NCI-H1694 (cell line): ENCODE measurements around the gene SAMD10.
"Not testable (repeated sequence)": the region's sequence is repeated elsewhere in the genome, so short reads cannot be mapped to it uniquely, and the experiment has no call there.

Experiments
- DNase-seq: peaks from one replicate; lab custom pipeline; 2025; lab: John Stamatoyannopoulos, UW

The SAMD10 gene

GRCh38 chr20:63968928-63969760, 10.3 kb downstream of the SAMD10 start:
- no peak for DNase-seq

GRCh38 chr20:63968136-63968927, 11.1 kb downstream of the SAMD10 start:
- no peak for DNase-seq

DNA sequence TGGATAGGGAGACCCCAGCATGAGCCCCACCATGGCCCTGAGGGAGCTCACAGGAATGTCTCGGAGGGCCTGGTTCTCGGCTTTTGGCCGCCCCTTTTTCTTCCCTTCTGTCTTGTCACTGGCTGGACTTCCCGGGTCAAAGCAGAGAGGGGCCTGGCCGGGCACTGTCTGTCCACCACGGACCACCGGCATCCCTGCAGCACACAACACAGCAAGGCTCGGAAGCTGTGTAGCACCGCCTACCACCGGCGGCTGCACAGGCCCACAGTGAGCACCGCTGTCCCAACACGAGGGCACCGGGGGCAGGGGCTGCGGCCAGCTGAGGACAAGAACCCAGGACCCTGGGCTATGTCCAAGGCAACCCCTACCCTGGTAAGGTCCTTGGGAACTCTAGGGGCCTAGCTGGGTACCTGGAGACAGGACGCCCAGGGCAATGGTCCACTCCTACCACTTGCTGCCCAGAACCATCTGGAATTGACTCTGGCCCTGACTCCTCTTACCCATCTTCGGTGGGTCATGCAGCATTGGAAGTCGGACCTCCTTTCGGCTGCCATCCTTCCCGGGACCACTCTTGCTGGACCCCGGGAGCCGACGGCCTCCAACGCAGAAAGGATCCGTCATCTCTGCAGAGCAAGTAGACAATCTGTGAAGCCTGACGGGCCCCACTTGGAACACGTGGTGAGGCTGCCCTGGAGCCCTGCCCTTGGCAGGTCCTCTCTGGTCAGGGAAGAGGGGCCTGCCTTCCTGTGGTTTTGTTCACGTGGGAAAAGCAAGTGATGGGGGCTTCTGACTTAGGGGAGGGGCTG, 11.9 kb downstream of the SAMD10 start:
- no peak for DNase-seq

- DNase-seq: no peak
Measured at GRCh38 chr20:63966944-63967322, 12.5 kb downstream of the SAMD10 start.

GRCh38 chr20:63966172-63966943, 13.1 kb downstream of the SAMD10 start:
- no peak for DNase-seq

GRCh38 chr20:63964412-63964811, 15.0 kb downstream of the SAMD10 start:
- no peak for DNase-seq

- DNase-seq: no peak
Measured at GRCh38 chr20:63963784-63964301, 15.6 kb downstream of the SAMD10 start.

- no peak for DNase-seq
Measured at GRCh38 chr20:63963348-63963741, 16.1 kb downstream of the SAMD10 start.

- DNase-seq: no peak
Measured at GRCh38 chr20:63962426-63963347, 16.8 kb downstream of the SAMD10 start.

DNA sequence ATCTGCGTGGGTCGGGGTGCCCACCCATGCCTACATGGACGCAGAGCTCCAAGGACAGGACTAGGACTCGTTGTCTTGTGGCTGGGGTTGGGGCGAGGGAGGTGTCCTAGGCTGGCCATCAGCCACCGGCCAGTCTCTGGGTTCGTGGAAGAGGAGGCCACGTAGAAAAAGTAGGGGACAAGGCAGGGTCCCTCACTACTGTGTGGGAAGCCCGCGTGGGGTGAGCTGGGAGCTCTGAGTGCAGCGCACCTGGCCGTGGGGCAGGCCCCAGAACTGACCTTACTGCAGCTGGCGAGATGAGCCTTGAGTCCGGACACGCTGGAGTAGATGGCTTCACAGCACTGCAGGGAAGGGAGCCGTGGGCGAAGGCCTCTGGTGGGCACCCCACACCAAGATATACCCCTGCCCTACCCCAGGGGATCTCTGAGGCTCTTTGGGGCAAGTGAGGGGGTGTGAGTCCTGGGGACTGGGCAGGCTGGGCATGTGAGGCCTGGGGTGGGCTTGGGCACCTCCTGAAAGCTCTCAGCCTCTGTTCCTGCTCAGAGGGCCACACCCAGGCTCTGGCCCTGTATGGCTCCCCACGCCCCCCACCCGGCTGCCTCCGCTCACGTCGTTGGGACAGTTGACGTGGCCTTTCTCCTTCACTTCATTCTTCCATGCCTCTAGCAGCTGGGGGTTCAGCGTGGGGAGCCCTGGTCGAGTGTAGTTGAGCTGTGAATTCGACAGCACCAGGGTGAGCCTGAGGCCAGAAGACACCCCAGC, 17.6 kb downstream of the SAMD10 start:
- no peak for DNase-seq

GRCh38 chr20:63960654-63961621, 18.5 kb downstream of the SAMD10 start:
- DNase-seq: not testable (repeated sequence)

GRCh38 chr20:63959699-63960075, 19.8 kb downstream of the SAMD10 start:
- DNase-seq: no peak

DNA sequence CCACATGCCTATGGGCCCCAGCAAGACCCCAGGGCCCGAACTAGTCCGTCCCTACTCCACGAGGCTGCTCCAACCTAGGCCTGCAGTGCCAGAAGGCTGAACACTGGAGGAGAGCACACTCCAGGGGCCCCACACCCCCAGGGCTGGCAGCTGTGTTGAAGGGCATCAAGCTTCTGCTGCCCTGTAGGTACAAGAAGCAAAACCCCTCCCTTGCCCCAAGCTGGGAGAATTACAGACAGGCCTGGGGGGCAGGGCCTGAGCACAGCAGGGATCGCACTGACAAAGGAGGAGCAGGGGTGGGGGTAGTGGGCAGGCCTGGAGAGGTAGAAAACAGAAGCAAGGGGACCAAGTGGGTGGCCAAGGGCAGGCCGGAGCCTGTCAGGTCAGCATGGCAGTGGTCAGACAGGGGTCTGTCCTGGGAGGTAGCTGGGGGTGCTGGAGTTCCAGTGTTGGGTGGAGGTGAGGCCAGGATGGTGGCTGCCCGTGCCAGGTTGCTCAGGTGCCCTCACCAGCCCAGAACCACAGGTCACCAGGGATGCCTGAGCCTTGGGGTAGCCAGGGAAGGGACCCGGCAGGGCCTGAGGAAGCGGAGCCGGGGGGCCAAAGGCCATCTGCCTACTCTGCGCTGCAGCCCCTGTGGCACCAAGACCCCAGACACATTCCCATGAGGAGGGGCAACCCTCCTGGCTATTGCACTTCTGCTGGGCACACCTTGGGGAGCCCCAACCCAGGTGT, 20.3 kb downstream of the SAMD10 start:
- no peak for DNase-seq

DNA sequence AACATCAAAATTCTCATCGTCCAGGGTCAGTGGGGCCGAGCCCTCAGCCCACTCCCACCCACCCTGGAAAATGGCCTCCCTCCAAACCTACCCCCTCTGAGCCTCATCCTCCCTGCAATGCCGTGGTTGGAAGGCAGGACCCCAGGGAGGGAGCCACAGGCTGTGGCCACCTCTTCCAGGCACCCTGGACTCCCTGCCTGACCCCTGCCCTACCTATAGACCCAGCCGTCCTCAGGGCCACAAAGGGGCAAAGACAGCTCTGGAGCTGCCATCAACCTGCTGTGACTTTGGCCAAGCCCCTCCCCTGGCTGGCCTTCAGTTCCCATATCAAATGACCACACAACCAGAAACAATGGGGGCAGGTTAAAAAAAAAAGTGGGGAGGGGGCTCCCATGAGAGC, 21.0 kb downstream of the SAMD10 start:
- no peak for DNase-seq

DNA sequence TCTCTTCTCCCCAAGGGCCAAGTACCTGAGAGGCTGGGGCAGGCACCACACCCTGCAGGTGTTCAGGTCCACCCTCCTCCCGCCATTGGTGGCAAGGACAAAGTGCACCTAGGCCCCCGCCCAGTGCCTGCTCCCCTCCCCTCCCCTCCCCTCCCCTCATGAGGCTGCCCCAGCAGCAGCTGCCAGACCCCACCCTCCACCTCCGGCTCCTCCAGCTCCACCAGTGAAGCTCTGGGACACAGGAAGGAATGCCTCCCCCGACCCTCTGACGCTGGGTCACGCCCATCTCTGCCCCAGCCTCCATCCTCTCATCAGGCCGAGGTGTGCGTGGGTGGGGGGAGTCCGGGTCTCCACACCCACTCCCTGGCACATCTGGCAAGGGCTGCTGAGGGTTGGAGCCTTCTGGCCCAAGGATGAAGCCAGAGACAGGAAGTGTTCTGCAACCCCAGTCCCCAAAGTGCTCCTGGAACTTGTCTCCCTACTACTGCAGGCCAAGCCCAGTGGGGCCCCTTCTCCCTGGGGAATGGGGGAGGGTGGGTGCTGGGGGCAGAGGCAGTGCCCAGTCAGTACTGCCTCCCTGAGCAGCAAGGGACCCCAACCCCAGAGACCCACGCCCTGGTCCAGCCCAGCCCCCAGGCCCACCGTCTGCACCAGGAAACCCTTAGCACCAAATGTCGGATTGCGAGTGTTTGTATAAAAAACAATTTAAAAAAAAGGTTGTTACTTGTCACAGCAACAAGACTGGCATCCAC, 21.6 kb downstream of the SAMD10 start:
- DNase-seq: no peak

DNA sequence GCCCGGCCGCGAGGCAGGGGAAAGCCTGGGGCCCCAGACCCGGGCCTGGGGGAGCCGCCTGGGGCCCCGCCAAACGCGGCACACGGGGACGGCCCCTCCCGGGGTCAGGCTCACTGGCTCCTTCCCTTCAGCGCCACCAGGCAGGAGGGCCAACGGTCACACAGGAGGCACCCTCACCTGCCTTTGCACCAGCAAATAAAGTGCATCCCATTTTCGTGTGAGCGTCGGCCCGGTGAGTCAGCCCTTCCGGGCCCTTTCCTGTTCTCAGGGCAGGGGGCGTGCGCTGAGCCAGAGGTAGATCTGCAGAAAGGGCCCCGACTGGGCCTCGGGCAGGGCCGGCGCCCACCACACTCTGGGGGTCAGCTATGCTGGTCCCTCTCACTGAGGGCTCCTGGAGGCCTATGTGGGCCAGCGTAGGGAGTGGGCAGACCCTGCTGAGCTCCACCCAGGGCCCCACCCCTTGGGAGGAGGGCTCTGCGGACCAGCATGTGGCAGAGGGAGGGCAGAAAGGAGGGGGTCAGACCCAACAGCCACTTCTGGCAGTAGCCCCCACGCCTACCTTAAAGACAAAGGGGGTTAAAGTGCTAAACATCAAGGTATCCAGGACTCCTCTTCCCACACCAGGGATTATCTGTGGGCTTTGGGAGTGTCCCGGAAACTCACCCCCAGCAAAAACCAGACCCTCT, 22.3 kb downstream of the SAMD10 start:
- DNase-seq: peak; percentile 26

DNA sequence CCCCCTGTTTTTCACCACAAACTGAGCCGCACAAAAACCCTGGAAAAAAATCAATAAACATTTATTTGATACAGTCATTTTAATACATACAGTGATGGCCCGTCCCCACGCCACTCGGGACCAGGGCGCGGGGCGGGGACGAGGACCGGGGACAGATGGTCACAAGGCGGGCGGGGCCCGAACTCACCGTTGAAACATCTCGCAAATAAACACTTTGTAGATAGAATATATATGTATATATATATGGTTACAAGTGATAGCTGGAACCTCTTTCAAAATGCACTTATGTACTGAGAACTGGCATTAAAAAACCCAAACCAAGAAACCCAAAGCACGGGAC, 22.8 kb downstream of the SAMD10 start:
- no peak for DNase-seq
